ENCODE measurements around the gene WDR93.

- TF ChIP-seq CTCF (IDR thresholded peaks at IDR 0.05) (no peak), CBFB (CRISPR knock-in tag; IDR thresholded peaks at IDR 0.05; ENCODE audit: low read depth) (no peak), ZNF121 (CRISPR knock-in tag; IDR thresholded peaks at IDR 0.05) (no peak), ETV6 (CRISPR knock-in tag; IDR thresholded peaks at IDR 0.05) (no peak), NFE2L1 (CRISPR knock-in tag; IDR thresholded peaks at IDR 0.05) (no peak), IRF1 (CRISPR knock-in tag; IDR thresholded peaks at IDR 0.05) (no peak), AFF4 (CRISPR knock-in tag; IDR thresholded peaks at IDR 0.05; ENCODE audit: borderline replicate concordance) (no peak), MAX (CRISPR knock-in tag; IDR thresholded peaks at IDR 0.05) (no peak)
Measured at GRCh38 chr15:89686522-89686921, 4.1 kb upstream of the WDR93 start.

Data from WTC11 (cell line).